HUDEP-2 (cell line): ENCODE data around the gene ZMIZ1.
A peak's percentile ranks its signal among the peaks of the same experiment; 100 is the strongest.

Source experiments
- DNase-seq, 76 experiments: peaks; one replicate each; lab custom pipeline; 2025; ENCODE audit not compliant: unreplicated experiment in 76 of 76; lab: John Stamatoyannopoulos, UW

The ZMIZ1 gene

GRCh38 chr10:79345241-79346011 lies 276.7 kb downstream of the ZMIZ1 start:
- peak in 34 of 76 experiments; percentile 2 to 57 (median 25) for DNase-seq

GRCh38 chr10:79346012-79346340 lies 277.2 kb downstream of the ZMIZ1 start:
- DNase-seq, result no peak

- no peak for DNase-seq
Measured at GRCh38 chr10:79346388-79347225, 277.8 kb downstream of the ZMIZ1 start.

GRCh38 chr10:79347226-79347893 lies 278.6 kb downstream of the ZMIZ1 start, which contains the start of gene PPIF:
Gene PPIF, plus strand, starts transcription at chr10:79347469. Its CDS starts 80 bp downstream, at chr10:79347549.
- peak in 73 of 76 experiments; percentile 37 to 94 (median 87) for DNase-seq

GRCh38 chr10:79347894-79348639 lies 279.3 kb downstream of the ZMIZ1 start:
- DNase-seq, result peak in 67 of 76 experiments; percentile 6 to 73 (median 52)

- DNase-seq, result peak in 22 of 76 experiments; percentile 3 to 37 (median 13)
Measured at GRCh38 chr10:79348640-79348988, 279.8 kb downstream of the ZMIZ1 start.

- no peak for DNase-seq
Measured at GRCh38 chr10:79349072-79349491, 280.3 kb downstream of the ZMIZ1 start.

GRCh38 chr10:79349766-79350406 lies 281.1 kb downstream of the ZMIZ1 start:
- DNase-seq, result no peak

- no peak for DNase-seq
Measured at GRCh38 chr10:79350407-79351154, 281.8 kb downstream of the ZMIZ1 start.

GRCh38 chr10:79351332-79351731 lies 282.6 kb downstream of the ZMIZ1 start:
- no peak for DNase-seq

- DNase-seq, result no peak
Measured at GRCh38 chr10:79352035-79352877, 283.5 kb downstream of the ZMIZ1 start.

- DNase-seq, result no peak
Measured at GRCh38 chr10:79353000-79353406, 284.2 kb downstream of the ZMIZ1 start.

- no peak for DNase-seq
Measured at GRCh38 chr10:79353726-79354125, 285.0 kb downstream of the ZMIZ1 start.

GRCh38 chr10:79354141-79354540 lies 285.4 kb downstream of the ZMIZ1 start:
- DNase-seq, result no peak

GRCh38 chr10:79354615-79355014 lies 285.8 kb downstream of the ZMIZ1 start:
- DNase-seq, result no peak

- DNase-seq, result no peak
Measured at GRCh38 chr10:79355420-79356017, 286.8 kb downstream of the ZMIZ1 start.

- no peak for DNase-seq
Measured at GRCh38 chr10:79356104-79356503, 287.3 kb downstream of the ZMIZ1 start.

- no peak for DNase-seq
Measured at GRCh38 chr10:79357180-79357579, 288.4 kb downstream of the ZMIZ1 start.
